ENCODE measurements around the gene MAD1L1. TPM values are rescaled to one million over a fixed set of nuclear protein-coding genes. Genes with fewer than 3 reads are reported as not detected.

MAD1L1 gene
- total and polyA plus RNA-seq, 2 of the 13 experiments (the other 11 are each of a cell fraction or from before 2014, with no cell fraction given), result 17.4 to 64.7 TPM

- TF ChIP-seq ZEB1 (IDR thresholded peaks at IDR 0.05; ENCODE audit: insufficient replicate concordance, low read depth) (no peak), SAP130 (CRISPR knock-in tag; IDR thresholded peaks at IDR 0.05; ENCODE audit: low read depth) (0 out of 2 replicates have a peak, but pooled peaks have one; percentile 22), PRDM4 (CRISPR knock-in tag; IDR thresholded peaks at IDR 0.05; ENCODE audit: borderline replicate concordance) (no peak), ARNTL (CRISPR knock-in tag; IDR thresholded peaks at IDR 0.05) (peak; percentile 88), GMEB2 (CRISPR knock-in tag; IDR thresholded peaks at IDR 0.05; ENCODE audit: low read depth) (no peak), ZBTB33 (CRISPR knock-in tag; IDR thresholded peaks at IDR 0.05) (peak; percentile 99)
These were observed 116.3 kb downstream of the MAD1L1 start (continued) for GRCh38 chr7:2116448-2116810.

Data from HepG2 (cell line).